HT-29 (cell line): ENCODE data around the gene CD19. TPM values are rescaled to one million over a fixed set of nuclear protein-coding genes. Genes with fewer than 3 reads are reported as not detected.
"Not testable (repeated sequence)": the region's sequence is repeated elsewhere in the genome, so short reads cannot be mapped to it uniquely, and the experiment has no call there.

ENCODE experiments used
- DNase-seq: peaks from one replicate; pipeline ENCODE4 v3.0.0-alpha.2; 2015; ENCODE audit warnings: low spot score
- total RNA-seq: library from RNA; depleted of rRNA; stranded (reverse); fragments of >200 nt; shearing (Covaris generic); gene quantifications from 2 replicates; pipeline ENCODE4 v1.2.3, GENCODE V29; 2014; rRNA removed

The CD19 gene
- not detected in 2 replicates for total RNA-seq

- DNase-seq = no peak
Measured at GRCh38 chr16:28931801-28932225, at the start of gene CD19. Gene CD19, plus strand, starts transcription at chr16:28931971. Its CDS starts 30 bp downstream, at chr16:28932001.

- no peak for DNase-seq
Measured at GRCh38 chr16:28882551-28883160, 49.1 kb upstream of the CD19 start.

GRCh38 chr16:28883221-28883996, 48.4 kb upstream of the CD19 start:
- no peak for DNase-seq

- no peak for DNase-seq
Measured at GRCh38 chr16:28884045-28884444, 47.7 kb upstream of the CD19 start.

- no peak for DNase-seq
Measured at GRCh38 chr16:28886945-28887344, 44.8 kb upstream of the CD19 start.

GRCh38 chr16:28890355-28890754, 41.4 kb upstream of the CD19 start:
- DNase-seq = not testable (repeated sequence)

GRCh38 chr16:28891964-28892890, 39.5 kb upstream of the CD19 start:
- no peak for DNase-seq

GRCh38 chr16:28893291-28893690, 38.5 kb upstream of the CD19 start:
- no peak for DNase-seq

GRCh38 chr16:28895609-28896008, 36.2 kb upstream of the CD19 start:
- no peak for DNase-seq

GRCh38 chr16:28897826-28898225, 33.9 kb upstream of the CD19 start:
- DNase-seq = no peak

- no peak for DNase-seq
Measured at GRCh38 chr16:28898266-28898665, 33.5 kb upstream of the CD19 start.

GRCh38 chr16:28898942-28899341, 32.8 kb upstream of the CD19 start:
- no peak for DNase-seq

- no peak for DNase-seq
Measured at GRCh38 chr16:28899882-28900590, 31.7 kb upstream of the CD19 start.

GRCh38 chr16:28900601-28901000, 31.2 kb upstream of the CD19 start:
- DNase-seq = no peak

- DNase-seq = no peak
Measured at GRCh38 chr16:28901862-28902261, 29.9 kb upstream of the CD19 start.

- DNase-seq = no peak
Measured at GRCh38 chr16:28902909-28903308, 28.9 kb upstream of the CD19 start.

- no peak for DNase-seq
Measured at GRCh38 chr16:28903344-28904042, 28.3 kb upstream of the CD19 start.

- no peak for DNase-seq
Measured at GRCh38 chr16:28904363-28904762, 27.4 kb upstream of the CD19 start.

- no peak for DNase-seq
Measured at GRCh38 chr16:28904828-28905227, 26.9 kb upstream of the CD19 start.

GRCh38 chr16:28905229-28905754, 26.5 kb upstream of the CD19 start:
- no peak for DNase-seq
